IPS-18c (cell line): ENCODE measurements around the gene TPBG.
"Not testable (repeated sequence)": the region's sequence is repeated elsewhere in the genome, so short reads cannot be mapped to it uniquely, and the experiment has no call there.

Experiments used
- H3K4me3 ChIP-seq: 2 replicates; pipeline ENCODE4 v1.7.0; 2013; ENCODE audit warnings: low read depth, mild to moderate bottlenecking, low read length, moderate library complexity; ENCODE audit not compliant: insufficient read depth
- H3K9me3 ChIP-seq: one replicate; pipeline ENCODE4 v1.6.1; 2013; ENCODE audit warnings: mild to moderate bottlenecking, low read length, moderate library complexity; ENCODE audit not compliant: control insufficient read depth, insufficient read depth

TPBG gene

DNA sequence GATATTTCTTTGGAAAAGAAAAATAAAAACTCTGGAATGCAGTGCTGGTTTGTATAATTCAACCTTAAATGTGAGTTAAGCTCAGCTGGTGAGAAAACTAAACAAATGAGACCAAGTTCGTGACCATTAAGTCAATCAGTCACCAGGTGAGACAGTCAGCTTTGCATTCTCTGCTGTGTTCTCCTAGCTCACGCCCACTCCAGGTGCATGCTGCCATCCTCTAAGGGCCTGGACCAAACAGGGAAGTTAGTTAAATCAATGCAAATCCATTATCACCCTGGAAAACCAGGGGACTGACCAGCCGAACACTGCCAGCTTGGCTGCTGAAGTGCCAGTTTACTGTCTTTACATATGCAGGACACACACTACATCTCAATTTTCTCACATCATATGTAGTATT is 7.2 kb downstream of the TPBG start:
- Histone ChIP-seq H3K9me3 (no peaks in the 10 kb centered on the region), H3K4me3 (no peak overlapping the region)

DNA sequence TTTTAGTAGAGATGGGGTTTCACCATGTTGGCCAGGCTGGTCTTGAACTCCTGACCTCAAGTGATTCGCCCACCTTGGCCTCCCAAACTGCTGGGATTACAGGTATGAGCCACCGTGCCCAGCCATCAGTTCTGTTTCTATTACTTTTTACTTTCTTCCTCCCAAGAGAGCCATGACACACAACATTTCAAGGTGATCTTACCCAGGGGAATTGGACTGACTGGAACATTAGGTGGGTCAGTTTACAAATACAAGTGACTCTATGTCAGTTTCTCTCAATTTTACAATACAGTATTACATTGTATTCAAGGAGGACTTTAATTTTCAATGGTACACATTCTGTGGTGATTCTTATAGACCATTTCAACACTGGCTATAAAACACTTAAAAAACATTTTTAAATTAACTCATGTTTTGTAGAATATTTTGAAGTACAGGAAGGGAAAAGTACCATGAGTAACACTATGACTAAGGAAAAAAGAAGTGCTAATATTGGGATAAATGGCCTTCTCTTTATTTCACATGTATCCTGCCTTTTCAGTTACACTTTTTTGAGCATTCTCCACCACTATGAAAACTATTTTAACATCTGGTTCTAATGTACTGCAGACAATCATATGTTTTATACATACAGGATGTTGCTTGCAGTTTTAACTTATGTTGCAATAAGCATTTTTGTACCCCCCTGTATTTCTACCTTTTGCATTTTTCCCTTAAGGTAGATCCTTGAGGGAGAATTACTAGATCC is 8.4 kb downstream of the TPBG start:
- H3K9me3 ChIP-seq = peaks cover 2% of the 10 kb centered on the region
- H3K4me3 ChIP-seq = no peak overlapping the region

DNA sequence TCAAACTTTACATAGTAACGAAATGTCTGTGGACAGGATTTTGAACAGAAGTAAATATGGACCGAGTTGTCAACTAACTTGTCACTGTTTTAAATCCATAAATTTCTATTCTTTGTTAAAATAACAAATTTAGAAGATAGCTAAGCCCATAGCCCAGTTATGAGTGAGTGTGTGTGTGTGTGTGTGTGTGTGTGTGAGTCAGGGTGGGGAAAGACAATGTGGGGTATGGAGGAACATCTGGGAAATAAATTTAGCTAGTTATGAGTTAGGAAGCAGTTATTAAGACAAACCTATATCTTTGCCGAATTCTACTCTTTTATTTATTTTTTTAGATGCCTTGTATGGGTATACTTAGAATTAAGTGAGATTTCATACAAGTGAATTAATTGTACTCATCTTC is 9.0 kb downstream of the TPBG start:
- Histone ChIP-seq H3K9me3 (peaks cover 2% of the 10 kb centered on the region), H3K4me3 (no peak overlapping the region)

DNA sequence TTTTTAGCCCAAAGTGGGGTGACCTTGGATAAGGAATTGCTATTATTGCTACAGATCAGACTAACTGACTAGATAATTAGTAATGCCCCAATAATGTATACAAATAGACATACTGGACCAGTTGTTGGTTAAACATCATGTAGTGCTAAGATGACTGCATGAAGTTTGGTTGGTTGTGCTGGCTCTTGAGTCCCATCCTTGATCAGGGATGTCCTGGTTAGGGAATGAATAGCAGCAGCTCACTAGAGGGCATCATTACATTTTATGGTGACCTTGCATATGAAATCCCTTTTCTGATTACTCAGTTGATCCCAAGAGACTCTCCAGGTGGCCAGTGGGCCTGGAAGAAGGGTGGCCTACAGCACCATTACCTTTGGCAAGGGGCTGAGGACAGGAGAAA is 10.9 kb downstream of the TPBG start:
- peaks cover 2% of the 10 kb centered on the region for H3K9me3 ChIP-seq

DNA sequence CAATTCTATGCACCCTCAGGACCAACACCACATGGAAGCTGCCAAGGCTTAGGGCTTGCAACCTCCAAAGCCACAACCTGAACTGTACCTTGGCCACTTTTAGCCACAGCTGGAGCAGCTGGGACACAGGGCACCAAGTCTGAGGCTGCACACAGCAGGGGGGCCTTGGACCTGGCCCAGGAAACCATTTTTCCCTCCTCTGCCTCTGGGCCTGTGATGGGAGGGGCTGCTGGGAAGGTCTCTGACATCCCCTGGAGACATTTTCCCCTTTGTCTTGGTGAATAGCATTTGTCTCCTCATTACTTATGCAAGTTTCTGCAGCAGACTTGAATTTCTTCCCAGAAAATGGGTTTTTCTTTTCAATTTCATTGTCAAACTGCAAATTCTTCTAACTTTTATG is 13.0 kb downstream of the TPBG start:
- Histone ChIP-seq H3K4me3 (no peak overlapping the region), H3K9me3 (peaks cover 2% of the 10 kb centered on the region)

More for the DNA sequence above, 10.9 kb downstream of the TPBG start:
- H3K4me3 ChIP-seq = no peak overlapping the region

DNA sequence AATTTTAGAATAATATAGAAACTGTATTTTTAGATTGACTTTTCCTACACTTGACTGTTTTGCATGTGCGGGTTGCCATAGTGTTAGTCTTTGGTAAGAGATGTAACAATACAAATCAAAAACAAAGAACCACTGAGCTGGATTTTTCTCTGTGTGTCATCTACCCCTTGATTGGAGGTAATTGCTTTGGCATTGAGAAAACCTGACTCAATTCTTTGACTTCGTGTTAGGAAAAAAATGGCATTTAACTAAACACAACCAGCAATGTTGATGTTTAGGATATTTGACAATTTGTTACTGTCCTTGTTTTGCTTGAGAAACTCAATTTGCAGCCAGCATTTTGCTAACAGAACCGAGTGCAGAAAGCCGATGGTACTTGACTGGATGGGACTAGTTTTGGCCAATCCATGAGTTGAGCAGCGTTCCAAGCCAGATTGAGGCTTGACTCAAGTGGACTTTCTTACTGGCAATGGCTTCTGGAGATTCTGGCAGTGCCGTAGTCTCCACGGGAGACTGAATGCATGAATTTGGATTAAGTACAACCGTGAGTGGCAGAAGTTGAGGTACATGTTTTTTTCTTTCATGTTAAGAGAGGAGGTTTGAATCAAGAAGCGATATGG is 17.1 kb downstream of the TPBG start:
- no peak overlapping the region for H3K4me3 ChIP-seq
- peaks cover 2% of the 10 kb centered on the region for H3K9me3 ChIP-seq

DNA sequence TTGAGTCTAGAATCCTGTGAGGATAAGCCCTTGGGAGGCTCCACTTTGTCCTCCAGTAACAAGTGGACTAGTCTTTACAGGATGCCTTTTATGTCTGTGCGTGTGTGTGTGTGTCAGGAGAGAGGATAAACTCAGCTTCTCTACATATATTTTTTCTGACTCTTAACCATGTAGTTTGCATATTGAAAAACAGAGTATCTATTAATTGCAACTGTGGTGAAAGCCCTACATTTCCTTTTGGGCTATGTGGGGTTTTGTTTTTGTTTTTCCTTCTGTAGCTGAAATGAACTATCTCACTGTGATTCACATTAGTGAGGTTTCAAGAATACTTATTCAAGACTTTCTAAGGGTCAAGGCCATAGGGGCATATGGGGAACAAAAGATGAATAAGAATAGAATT is 17.7 kb downstream of the TPBG start:
- H3K9me3 ChIP-seq = peaks cover under 1% of the 10 kb centered on the region
- H3K4me3 ChIP-seq = no peak overlapping the region

DNA sequence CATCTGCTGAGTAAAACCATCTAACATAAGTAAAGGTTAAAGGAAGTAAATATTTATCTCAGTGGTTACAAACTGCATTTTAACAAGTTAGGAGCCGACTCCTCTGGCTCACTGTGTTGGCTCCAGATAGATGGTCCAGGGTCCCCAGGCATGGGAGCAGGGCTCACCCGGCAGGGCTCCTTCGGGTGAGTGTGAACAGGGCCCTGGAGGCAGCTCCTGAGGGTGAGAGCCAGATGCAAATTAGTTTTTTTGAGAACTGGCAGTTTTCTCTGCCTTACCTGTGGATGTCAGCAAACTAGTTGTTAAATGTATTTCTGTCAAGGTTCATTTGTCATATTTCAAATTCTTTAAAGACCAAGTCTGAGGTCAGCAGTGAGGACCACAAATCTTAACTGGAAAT is 21.5 kb downstream of the TPBG start:
- Histone ChIP-seq H3K9me3 (no peaks in the 10 kb centered on the region), H3K4me3 (no peak overlapping the region)

DNA sequence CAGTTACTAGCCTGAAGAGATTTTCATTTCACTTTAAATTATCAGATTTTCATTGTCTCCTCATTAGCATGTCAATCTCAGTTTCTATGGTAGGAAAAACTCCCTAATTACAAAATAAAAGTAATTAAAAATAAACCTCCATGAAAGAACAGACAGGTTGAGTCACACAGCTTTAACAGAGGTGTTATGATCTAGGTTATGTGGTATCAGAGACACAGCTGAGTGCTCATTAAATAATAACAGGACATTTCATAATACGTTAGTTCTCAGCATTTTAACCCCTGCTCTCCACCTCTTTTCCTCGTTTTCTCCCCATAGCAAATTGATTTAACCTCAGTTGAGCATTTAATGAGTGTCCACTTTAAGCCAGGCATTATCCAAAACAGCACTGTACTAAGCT is 21.9 kb downstream of the TPBG start:
- Histone ChIP-seq H3K4me3 (no peak overlapping the region), H3K9me3 (no peaks in the 10 kb centered on the region)

DNA sequence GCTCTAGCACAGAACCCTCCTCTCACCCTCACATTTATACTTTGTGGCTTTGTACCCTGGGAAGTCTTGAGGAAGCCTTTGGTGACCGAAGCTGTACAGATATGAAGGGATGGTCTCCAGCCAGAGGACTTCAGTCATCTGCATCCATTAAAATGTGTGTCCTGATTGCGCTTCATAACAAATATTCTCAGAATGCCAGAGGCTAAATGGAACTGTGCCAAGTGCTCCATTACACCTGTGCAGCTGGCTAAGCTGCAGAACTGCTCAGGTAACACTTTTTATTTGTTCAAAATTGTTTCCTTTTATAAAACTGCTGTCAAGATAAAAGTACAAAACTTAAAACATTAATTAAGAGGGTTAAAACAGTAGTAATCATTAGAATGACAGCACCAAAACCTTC is 22.3 kb downstream of the TPBG start:
- no peaks in the 10 kb centered on the region for H3K9me3 ChIP-seq
- H3K4me3 ChIP-seq = no peak overlapping the region

DNA sequence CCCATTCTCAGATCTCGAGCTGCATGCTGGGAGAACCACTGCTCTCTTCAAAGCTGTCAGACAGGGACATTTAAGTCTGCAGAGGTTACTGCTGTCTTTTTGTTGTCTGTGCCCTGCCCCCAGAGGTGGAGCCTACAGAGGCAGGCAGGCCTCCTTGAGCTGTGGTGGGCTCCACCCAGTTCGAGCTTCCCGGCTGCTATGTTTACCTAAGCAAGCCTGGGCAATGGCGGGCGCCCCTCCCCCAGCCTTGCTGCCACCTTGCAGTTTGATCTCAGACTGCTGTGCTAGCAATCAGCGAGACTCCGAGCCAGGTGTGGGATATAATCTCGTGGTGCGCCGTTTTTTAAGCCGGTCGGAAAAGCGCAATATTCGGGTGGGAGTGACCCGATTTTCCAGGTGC is 31.2 kb downstream of the TPBG start:
- not testable (repeated sequence) for H3K4me3 ChIP-seq, H3K9me3 ChIP-seq

DNA sequence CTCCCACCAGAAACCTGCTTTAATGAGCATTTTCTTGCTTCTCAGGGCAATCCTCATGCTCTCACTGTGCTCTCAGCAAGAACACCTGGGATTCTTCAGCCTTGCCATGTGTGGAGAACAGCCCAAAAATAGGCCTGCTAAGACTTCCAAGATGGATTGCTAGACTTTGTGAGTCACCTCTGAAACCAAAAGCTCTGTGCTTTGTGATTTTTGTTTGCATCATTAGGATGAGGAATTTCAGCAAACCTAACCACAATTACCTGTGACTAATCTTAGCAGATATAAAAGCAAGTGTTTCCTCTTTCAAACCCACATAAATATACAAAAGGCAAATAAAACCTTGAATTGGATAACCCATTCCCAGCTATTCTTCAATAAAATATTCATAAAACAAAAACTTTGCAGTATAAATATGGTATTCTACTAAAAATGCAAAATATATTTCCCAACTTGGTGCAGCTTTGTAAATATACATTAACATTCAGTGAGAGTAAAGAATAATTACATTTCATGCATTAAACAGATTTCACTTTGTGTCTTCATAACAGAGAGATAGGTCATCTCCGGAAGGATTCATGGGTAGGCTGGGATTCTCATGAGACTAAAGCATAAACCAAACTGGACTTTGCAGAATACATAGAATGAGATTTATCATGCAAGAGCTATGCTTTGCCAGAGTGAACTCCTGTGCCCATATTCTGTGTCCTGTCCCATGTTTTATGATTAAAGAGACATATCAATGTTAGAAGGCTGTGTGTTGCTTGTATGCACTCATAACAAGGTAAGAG is 33.5 kb downstream of the TPBG start:
- H3K4me3 ChIP-seq = no peak overlapping the region
- no peaks in the 10 kb centered on the region for H3K9me3 ChIP-seq

DNA sequence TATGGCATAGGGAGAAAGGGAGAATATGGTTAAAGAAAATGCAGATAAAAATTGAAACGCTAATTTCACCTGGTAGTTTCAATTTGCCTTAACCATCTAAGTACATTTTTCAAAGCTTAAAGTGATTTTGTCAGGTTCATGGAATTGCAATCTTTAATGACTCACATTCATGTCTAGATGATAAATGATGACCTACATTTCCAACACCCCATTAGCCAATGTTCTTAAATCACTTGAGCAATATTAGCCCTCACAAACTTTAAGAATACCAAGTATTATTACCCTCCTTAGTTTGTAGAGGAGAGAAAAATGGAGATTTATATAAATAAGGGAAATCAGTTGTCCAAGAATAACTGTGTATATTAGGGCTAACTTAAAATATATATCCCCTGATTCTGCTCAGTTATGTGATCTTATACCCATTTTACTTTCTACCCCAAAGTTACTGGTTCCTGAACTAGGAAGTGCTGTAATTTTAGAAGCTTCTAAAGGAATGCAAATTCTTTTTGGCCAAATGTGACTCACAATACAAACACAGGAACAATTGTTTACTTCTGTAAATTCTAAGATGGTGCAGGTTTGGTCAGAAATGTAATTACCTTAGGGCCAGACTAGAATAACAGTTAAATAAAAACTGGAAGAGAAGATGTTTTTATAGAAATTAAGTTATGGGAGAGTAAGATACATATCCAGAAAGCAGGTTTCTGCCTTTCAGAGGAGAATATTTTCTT is 34.5 kb downstream of the TPBG start:
- Histone ChIP-seq H3K4me3 (no peak overlapping the region), H3K9me3 (no peaks in the 10 kb centered on the region)

DNA sequence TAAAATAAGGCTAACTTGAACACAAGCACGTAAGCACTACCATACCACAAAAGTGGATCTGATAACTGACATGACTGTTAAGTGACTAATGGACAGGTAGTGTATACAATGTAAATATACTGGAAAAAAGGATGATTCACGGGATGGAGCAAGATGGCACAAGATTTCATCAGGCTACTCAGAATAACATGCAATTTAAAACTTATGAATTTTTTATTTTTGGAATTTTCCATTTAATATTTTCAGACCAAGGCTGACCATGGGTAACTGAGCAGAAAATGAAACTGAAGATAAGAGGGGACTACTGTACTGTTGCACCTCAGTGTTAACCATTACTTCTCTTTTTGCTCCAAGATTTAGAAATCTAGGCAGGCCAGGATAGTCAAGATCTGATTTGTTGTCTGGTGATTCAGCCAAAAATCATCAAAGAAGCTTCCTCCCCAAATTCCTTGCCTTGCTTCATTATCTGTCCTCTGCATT is 45.4 kb downstream of the TPBG start:
- H3K9me3 ChIP-seq = no peaks in the 10 kb centered on the region
- H3K4me3 ChIP-seq = no peak overlapping the region

DNA sequence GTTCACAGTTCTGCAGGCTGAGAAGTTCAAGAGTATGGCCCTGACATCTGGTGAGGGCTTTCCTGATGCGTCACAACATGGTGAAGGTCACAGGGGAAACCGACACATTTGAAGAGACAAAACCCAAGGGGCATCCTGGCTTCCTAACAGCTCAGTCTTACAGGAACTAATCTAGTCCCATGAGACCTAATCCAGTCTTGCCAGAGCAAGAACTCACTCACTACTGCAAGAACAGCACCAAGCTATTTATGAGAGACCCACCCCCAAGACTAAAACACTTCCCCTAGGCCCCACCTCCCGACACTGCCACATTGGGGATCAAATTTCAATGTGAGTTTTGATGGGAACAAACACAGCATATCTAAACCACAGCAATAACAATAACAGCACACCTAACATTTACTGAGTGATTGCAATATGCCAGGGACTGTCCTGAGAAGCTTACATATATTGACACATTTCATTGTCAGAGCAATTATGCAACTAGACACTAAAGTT is 46.6 kb downstream of the TPBG start:
- Histone ChIP-seq H3K4me3 (no peak overlapping the region), H3K9me3 (no peaks in the 10 kb centered on the region)

DNA sequence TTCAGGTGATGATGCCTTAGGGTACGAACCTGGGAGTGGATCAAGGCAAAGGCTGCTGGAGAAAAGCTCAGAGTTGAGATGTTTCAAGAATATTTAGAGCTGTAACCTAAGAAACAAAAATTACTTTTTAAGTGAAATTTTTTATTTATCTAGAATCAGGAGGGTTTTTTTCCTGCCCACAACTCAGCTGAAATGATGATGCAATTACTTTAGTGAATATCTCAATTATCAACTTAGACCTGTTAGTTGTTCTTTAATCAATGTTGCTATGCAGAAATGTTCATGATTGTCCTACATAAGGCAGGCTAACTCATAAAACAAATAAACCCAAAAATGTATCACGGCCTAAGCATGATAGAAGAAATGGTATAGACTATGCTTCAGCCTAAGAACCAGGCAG is 50.3 kb downstream of the TPBG start:
- H3K4me3 ChIP-seq = no peak overlapping the region
- no peaks in the 10 kb centered on the region for H3K9me3 ChIP-seq

DNA sequence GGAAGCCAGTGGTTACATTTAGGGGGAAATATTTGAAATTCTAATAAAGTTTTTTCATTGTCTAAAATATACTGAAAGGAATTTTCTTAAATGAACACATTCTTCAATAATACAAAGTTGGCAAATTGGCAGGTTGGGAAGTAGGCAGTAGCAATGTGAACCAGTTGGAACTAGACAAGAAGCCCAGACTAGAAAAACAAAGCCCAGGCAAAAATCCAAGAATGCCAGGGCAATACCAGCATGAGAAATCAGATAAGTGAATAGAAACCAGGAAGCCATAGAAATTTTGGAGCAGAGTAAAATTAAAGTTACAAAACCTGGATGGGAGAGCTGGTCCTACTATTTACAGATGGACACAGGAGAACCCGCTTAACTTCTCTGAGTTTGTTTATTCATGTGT is 52.2 kb downstream of the TPBG start:
- H3K9me3 ChIP-seq = no peaks in the 10 kb centered on the region
- H3K4me3 ChIP-seq = no peak overlapping the region
